Measurements from ENCODE around the gene OR2M2. TPM values are rescaled to one million over a fixed set of nuclear protein-coding genes. Genes with fewer than 3 reads are reported as not detected.

OR2M2 gene
- total RNA-seq, 1 donor from 2014 or later = not detected

DNA sequence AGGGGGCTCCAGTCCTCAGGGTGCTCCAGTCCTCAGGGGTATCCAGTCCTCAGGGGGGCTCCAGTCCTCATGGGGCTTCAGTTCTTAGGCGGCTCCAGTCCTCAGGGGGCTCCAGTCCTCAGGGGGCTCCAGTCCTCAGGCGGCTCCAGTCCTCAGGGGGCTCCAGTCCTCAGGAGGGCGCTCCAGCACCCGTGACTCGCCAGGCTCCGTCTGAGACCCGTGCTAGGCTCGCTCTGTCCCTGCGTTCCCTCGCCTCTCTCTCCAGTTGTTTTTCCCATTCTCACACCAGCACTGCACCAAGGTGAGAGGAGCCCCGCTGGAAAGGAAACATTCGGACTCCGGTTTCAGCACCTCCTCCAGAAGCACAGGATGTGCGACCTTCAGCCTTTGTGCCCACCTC lies 9.4 kb upstream of the OR2M2 start:
- H3K4me3 Mint-ChIP-seq (ENCODE audit: low read depth) = no peak overlapping the region
- no peaks in the 10 kb centered on the region for H3K4me1 Mint-ChIP-seq (ENCODE audit: low read depth)
- H3K27me3 Mint-ChIP-seq = no peaks in the 10 kb centered on the region
- H3K36me3 Mint-ChIP-seq (ENCODE audit: insufficient read depth) = peaks cover 2% of the 10 kb centered on the region
- DNase-seq (ENCODE audit: low spot score, unreplicated experiment) = no peak
- no peak for TF ChIP-seq CTCF (IDR thresholded peaks at IDR 0.05; ENCODE audit: unreplicated experiment)
- no peak overlapping the region for H3K27ac Mint-ChIP-seq
- peaks cover 22% of the 10 kb centered on the region for H3K9me3 Mint-ChIP-seq (ENCODE audit: low read depth)

DNA sequence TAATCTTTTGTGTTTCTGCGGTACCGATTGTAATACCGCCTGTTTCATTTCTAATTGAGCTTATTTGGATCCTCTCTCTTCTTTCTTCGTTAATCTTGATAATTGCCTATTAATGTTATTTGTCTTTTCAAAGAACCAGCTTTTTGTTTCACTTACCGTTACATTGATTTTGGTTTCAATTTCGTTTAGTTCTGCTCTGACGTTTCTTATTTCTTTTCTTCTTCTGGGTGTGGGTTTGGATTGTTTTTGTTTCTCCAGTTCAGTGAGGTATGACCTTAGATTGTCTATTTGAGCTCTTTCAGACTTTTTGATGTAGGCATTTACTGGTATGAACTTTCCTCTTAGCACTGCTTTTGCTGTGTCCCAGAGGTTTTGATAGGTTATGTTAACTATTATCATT lies 9.4 kb downstream of the OR2M2 start:
- DNase-seq (ENCODE audit: low spot score, unreplicated experiment) = no peak
- H3K27me3 Mint-ChIP-seq = no peaks in the 10 kb centered on the region
- H3K4me1 Mint-ChIP-seq (ENCODE audit: low read depth) = no peaks in the 10 kb centered on the region
- peaks cover 67% of the 10 kb centered on the region for H3K9me3 Mint-ChIP-seq (ENCODE audit: low read depth)
- no peak for TF ChIP-seq CTCF (IDR thresholded peaks at IDR 0.05; ENCODE audit: unreplicated experiment)
- no peak overlapping the region for H3K27ac Mint-ChIP-seq
- no peak overlapping the region for H3K4me3 Mint-ChIP-seq (ENCODE audit: low read depth)
- H3K36me3 Mint-ChIP-seq (ENCODE audit: insufficient read depth) = no peaks in the 10 kb centered on the region

- no peak overlapping the region for H3K4me3 Mint-ChIP-seq (ENCODE audit: low read depth)
- no peaks in the 10 kb centered on the region for H3K4me1 Mint-ChIP-seq (ENCODE audit: low read depth)
- H3K36me3 Mint-ChIP-seq (ENCODE audit: insufficient read depth) = no peaks in the 10 kb centered on the region
- TF ChIP-seq CTCF (IDR thresholded peaks at IDR 0.05; ENCODE audit: unreplicated experiment) = no peak
- DNase-seq (ENCODE audit: low spot score, unreplicated experiment) = no peak
- H3K27me3 Mint-ChIP-seq = no peaks in the 10 kb centered on the region
- peaks cover 71% of the 10 kb centered on the region for H3K9me3 Mint-ChIP-seq (ENCODE audit: low read depth)
- no peak overlapping the region for H3K27ac Mint-ChIP-seq
These were observed 12.7 kb downstream of the OR2M2 start for GRCh38 chr1:248187363-248187762.

GRCh38 chr1:248189026-248189425 lies 14.4 kb downstream of the OR2M2 start:
- peaks cover 66% of the 10 kb centered on the region for H3K9me3 Mint-ChIP-seq (ENCODE audit: low read depth)
- TF ChIP-seq CTCF (IDR thresholded peaks at IDR 0.05; ENCODE audit: unreplicated experiment) = no peak

GRCh38 chr1:248194117-248194516 lies 19.5 kb downstream of the OR2M2 start:
- no peak for TF ChIP-seq CTCF (IDR thresholded peaks at IDR 0.05; ENCODE audit: unreplicated experiment)
- DNase-seq (ENCODE audit: low spot score, unreplicated experiment) = no peak
- peaks cover 62% of the 10 kb centered on the region for H3K9me3 Mint-ChIP-seq (ENCODE audit: low read depth)
- no peak overlapping the region for H3K27ac Mint-ChIP-seq
- no peaks in the 10 kb centered on the region for H3K4me1 Mint-ChIP-seq (ENCODE audit: low read depth)
- no peaks in the 10 kb centered on the region for H3K36me3 Mint-ChIP-seq (ENCODE audit: insufficient read depth)
- H3K27me3 Mint-ChIP-seq = no peaks in the 10 kb centered on the region
- no peak overlapping the region for H3K4me3 Mint-ChIP-seq (ENCODE audit: low read depth)

More at GRCh38 chr1:248189026-248189425, 14.4 kb downstream of the OR2M2 start:
- H3K27me3 Mint-ChIP-seq = no peaks in the 10 kb centered on the region
- no peaks in the 10 kb centered on the region for H3K36me3 Mint-ChIP-seq (ENCODE audit: insufficient read depth)
- H3K4me3 Mint-ChIP-seq (ENCODE audit: low read depth) = no peak overlapping the region
- DNase-seq (ENCODE audit: low spot score, unreplicated experiment) = no peak
- H3K4me1 Mint-ChIP-seq (ENCODE audit: low read depth) = no peaks in the 10 kb centered on the region
- no peak overlapping the region for H3K27ac Mint-ChIP-seq

All from progenitor cell of endocrine pancreas (in vitro differentiated cells).